K562 (cell line): ENCODE results near the gene BCAN. TPM values are rescaled to one million over a fixed set of nuclear protein-coding genes. Genes with fewer than 3 reads are reported as not detected.
A peak's percentile ranks its signal among the peaks of the same experiment; 100 is the strongest.

Experiments
- BDP1 ChIP-seq: IDR thresholded peaks from 3 replicates; pipeline ENCODE4 v1.6.1; 2011; ENCODE audit not compliant: insufficient read length, insufficient read depth
- BHLHE40 ChIP-seq: IDR thresholded peaks from 2 replicates; pipeline ENCODE4 v1.6.1; 2011; ENCODE audit warnings: low read length, improper control_type of control experiment
- CHCHD3 ChIP-seq: fragments of 250-450 bp; sonication (Bioruptor Pico); IDR thresholded peaks from 2 replicates; pipeline ENCODE4 v2.1.2; 2022; ENCODE audit warnings: mild to moderate bottlenecking
- CREB1 ChIP-seq, 2 experiments: sonication (generic) in 1 of 2; formaldehyde crosslinking in 1 of 2; IDR thresholded peaks; 2 replicates each; pipeline versions ENCODE4 v1.6.1 to v1.8.0; 2012 to 2022; ENCODE audit warnings: inconsistent platforms in 1 of 2, mild to moderate bottlenecking in 1 of 2, missing genetic modification reagents in 1 of 2, moderate library complexity in 1 of 2
- EP300 ChIP-seq: IDR thresholded peaks from 2 replicates; pipeline ENCODE4 v1.6.1; 2012; ENCODE audit warnings: low read length, improper control_type of control experiment
- FOSL1 ChIP-seq: fragments of 200-800 bp; sonication (Bioruptor generic); conservative IDR thresholded peaks from 2 replicates; pipeline ENCODE4 v1.6.1; 2016; ENCODE audit warnings: missing genetic modification characterization, missing compliant biosample characterization
- JUND ChIP-seq, 2 experiments: IDR thresholded peaks; 2 replicates in 1 of 2; 3 replicates in 1 of 2; pipeline ENCODE4 v1.6.1; 2011; ENCODE audit warnings: borderline replicate concordance in 2 of 2, low read depth in 2 of 2, low read length in 2 of 2, improper control_type of control experiment in 1 of 2, missing biosample characterization in 1 of 2, missing genetic modification characterization in 1 of 2, missing genetic modification reagents in 1 of 2
- MCM3 ChIP-seq: fragments of 450-650 bp; IDR thresholded peaks from 2 replicates; pipeline ENCODE4 v1.6.1; 2016
- MTA1 ChIP-seq: fragments of 450-650 bp; IDR thresholded peaks from 2 replicates; pipeline ENCODE4 v1.6.1; 2017; ENCODE audit warnings: borderline replicate concordance
- PRMT5 ChIP-seq: sonication (generic); formaldehyde crosslinking; IDR thresholded peaks from 2 replicates; pipeline ENCODE4 v1.5.0; 2020; ENCODE audit warnings: missing genetic modification reagents
- RNF2 ChIP-seq: sonication (generic); IDR thresholded peaks from 2 replicates; pipeline ENCODE4 v1.6.1; 2016
- SAFB2 ChIP-seq: fragments of 200-400 bp; formaldehyde crosslinking; IDR thresholded peaks from 2 replicates; pipeline ENCODE4 v1.6.1; 2018; ENCODE audit warnings: borderline replicate concordance, low read length, low read depth, moderate library complexity; ENCODE audit not compliant: severe bottlenecking
- SOX6 ChIP-seq: fragments of 450-650 bp; IDR thresholded peaks from 2 replicates; pipeline ENCODE4 v1.6.1; 2014; ENCODE audit warnings: mild to moderate bottlenecking
- TAF7 ChIP-seq: fragments of 450-650 bp; IDR thresholded peaks from 2 replicates; pipeline ENCODE4 v1.6.1; 2016; ENCODE audit warnings: missing genetic modification characterization, missing compliant biosample characterization
- TAL1 ChIP-seq: fragments of 450-650 bp; IDR thresholded peaks from 2 replicates; pipeline ENCODE4 v1.6.1; 2016; ENCODE audit warnings: mild to moderate bottlenecking
- YBX1 ChIP-seq: fragments of 450-650 bp; IDR thresholded peaks from 2 replicates; pipeline ENCODE4 v1.7.1; 2016; ENCODE audit warnings: mild to moderate bottlenecking
- ZNF232 ChIP-seq: sonication (generic); formaldehyde crosslinking; IDR thresholded peaks from 2 replicates; pipeline ENCODE4 v1.8.0; 2022; ENCODE audit warnings: mild to moderate bottlenecking, missing genetic modification reagents
- ZNF717 ChIP-seq: fragments of 250-450 bp; sonication (Bioruptor Pico); IDR thresholded peaks from 2 replicates; pipeline ENCODE4 v1.5.0; 2021
- ZZZ3 ChIP-seq: fragments of 450-650 bp; IDR thresholded peaks from 2 replicates; pipeline ENCODE4 v1.6.1; 2016; ENCODE audit warnings: antibody characterized with exemption, mild to moderate bottlenecking, moderate library complexity
- polyA plus RNA-seq, 8 experiments: library from polyadenylated mRNA; depleted of rRNA in 4 of 8; stranded (reverse) in 5 of 8; unstranded in 3 of 8; fragments of >200 nt; fragmentation: Nextera tagmentation in 2 of 8; fragmentation: Illumina TruSeq in 1 of 8; extraction: Ambion mirVana in 2 of 8; extraction: Trizol in 1 of 8; gene quantifications; 2 replicates each; pipeline versions ENCODE4 v1.2.1 to v1.2.3, GENCODE V29; 2011 to 2014; ENCODE audit warnings: inconsistent platforms in 1 of 8, missing spikeins in 1 of 8
- total RNA-seq, 7 experiments: library from RNA; depleted of rRNA in 6 of 7; stranded (reverse); fragments of >200 nt in 6 of 7; fragmentation: Illumina TruSeq in 2 of 7; extraction: Trizol in 2 of 7; gene quantifications; 2 replicates each; pipeline versions ENCODE4 v1.2.1 to v1.2.3, GENCODE V29; 2011 to 2021; ENCODE audit warnings: low replicate concordance in 1 of 7
- TF ChIP-seq, protein P1 (sequence below): fragments of 250-450 bp; sonication (Bioruptor Pico); IDR thresholded peaks from 2 replicates; pipeline ENCODE4 v1.4.0; 2020

Gene BCAN
- total and polyA plus RNA-seq, 9 of the 15 experiments (the other 6 are each of a cell fraction or from before 2014, with no cell fraction given), result 0.04 to 0.33 (median 0.14) TPM; not detected in 5

DNA sequence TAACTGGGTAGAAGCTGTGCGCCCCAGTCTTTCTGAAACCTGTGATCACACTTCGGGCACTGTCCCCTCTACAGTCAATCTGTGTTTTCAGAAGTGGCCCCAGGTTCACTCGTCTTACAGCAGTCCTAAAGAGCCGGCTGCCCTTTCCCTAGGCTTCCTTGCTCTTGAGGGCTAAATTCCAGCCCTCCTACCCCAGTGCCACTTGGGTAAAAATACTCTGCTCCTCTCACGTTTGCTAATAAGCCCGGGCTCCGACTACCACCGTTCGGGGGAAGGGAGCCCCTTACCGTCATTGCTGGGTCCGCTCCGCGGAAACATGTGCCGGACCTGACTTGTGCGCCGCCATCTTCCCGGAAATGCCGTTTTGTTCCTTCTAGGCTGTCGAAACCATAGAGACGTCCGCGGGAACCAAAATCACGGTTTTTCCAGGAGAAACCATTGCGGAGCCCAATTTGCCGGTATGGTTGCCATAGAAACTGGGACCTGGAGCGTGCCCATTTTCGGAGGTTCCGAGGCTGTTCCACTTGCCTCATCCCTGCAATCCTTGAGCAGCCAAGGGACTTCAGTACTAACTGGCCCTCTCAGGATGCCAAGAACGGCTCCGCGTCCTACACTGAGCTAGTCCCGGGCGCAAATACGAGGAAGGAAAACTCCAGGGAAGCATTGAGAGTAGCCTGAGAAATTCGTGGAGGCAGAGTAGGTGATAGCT is 40.6 kb upstream of the BCAN start, which contains the start of gene GPATCH4 (continued):
- TF ChIP-seq ZNF717 (CRISPR knock-in tag) (no peak), TAL1 (no peak), RNF2 (no peak; the same call in 1 of the 2 replicates), JUND (IDR thresholded peaks at IDR 0.05; ENCODE audit: borderline replicate concordance, low read depth, low read length) (peak; percentile 42; the same call in 1 of the 2 replicates), JUND (tag; IDR thresholded peaks at IDR 0.05; ENCODE audit: borderline replicate concordance, low read depth, low read length) (no peak; the same call in 2 of the 3 replicates), SAFB2 (no peak), MCM3 (no peak), FOSL1 (tag) (no peak), YBX1 (no peak), ZZZ3 (no peak; the same call in 1 of the 2 replicates), TAF7 (tag) (peak; percentile 81), BDP1 (no peak), SOX6 (no peak), CHCHD3 (no peak), EP300 (peak; percentile 49; the same call in 1 of the 2 replicates), BHLHE40 (peak; percentile 30; the same call in 1 of the 2 replicates), MTA1 (no peak), ZNF232 (no peak), PRMT5 (no peak), CREB1 (IDR thresholded peaks at IDR 0.05) (0 out of 2 replicates have a peak, but pooled peaks have one; percentile 45), CREB1 (CRISPR knock-in tag; IDR thresholded peaks at IDR 0.05) (no peak)
- TF ChIP-seq, protein P1, sequence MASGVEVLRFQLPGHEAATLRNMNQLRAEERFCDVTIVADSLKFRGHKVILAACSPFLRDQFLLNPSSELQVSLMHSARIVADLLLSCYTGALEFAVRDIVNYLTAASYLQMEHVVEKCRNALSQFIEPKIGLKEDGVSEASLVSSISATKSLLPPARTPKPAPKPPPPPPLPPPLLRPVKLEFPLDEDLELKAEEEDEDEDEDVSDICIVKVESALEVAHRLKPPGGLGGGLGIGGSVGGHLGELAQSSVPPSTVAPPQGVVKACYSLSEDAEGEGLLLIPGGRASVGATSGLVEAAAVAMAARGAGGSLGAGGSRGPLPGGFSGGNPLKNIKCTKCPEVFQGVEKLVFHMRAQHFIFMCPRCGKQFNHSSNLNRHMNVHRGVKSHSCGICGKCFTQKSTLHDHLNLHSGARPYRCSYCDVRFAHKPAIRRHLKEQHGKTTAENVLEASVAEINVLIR (CRISPR knock-in tag), result no peak
